Brain pericyte (primary cell): ENCODE measurements around the gene AKT3.

Source experiments
- DNase-seq: peaks from one replicate; pipeline ENCODE4 v3.0.0-alpha.2; 2012; ENCODE audit warnings: low read depth, low spot score

Gene AKT3

DNA sequence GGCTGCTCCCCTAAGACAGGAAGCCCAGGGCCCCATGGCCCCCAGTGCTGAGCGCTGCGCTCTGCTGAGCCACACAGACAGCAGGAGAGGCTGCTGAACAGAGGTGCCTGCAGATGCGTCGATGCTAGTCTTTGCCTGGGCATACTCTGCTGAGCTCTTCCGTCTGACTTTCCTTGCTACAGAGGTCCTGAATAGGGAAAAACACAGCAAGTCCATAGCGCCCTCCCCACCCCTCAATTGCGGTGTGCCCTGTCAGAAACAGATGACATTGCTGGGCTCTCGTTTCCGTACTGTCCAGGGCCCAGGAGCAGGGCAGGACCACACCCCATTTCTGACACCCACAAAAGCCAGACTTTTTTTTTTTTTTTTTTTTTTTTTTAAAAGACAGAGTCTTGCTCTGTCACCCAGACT is 341.7 kb downstream of the AKT3 start:
- DNase-seq = no peak

DNA sequence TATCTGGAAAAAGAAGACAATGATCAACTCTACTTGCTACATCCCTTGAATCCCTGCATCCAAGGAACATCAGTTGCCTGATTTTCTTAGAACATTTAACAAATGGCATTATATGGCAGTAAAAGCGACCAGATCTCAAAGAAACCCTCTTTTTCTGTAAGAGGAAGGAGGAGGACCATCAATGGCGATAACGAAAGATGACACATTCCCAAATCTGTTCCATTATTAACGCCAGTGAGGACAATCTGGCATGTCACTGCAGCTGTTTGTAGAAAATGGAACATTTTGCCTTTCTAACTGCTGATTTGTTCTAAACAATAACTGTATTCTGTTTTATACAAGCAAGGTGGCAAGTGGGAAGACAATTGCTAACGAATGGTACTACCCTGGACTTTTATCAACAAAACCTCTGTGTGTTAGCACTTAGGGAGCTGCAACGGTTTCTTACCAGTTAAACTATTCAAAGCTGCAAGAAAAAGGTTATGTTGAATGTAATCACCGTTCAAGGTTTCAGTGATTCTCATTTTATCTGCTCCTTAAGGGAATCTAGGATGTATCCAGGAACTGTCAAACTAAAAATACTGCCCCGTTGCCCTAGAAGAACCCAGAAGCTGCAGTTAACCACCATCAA is 342.3 kb downstream of the AKT3 start:
- DNase-seq = no peak

DNA sequence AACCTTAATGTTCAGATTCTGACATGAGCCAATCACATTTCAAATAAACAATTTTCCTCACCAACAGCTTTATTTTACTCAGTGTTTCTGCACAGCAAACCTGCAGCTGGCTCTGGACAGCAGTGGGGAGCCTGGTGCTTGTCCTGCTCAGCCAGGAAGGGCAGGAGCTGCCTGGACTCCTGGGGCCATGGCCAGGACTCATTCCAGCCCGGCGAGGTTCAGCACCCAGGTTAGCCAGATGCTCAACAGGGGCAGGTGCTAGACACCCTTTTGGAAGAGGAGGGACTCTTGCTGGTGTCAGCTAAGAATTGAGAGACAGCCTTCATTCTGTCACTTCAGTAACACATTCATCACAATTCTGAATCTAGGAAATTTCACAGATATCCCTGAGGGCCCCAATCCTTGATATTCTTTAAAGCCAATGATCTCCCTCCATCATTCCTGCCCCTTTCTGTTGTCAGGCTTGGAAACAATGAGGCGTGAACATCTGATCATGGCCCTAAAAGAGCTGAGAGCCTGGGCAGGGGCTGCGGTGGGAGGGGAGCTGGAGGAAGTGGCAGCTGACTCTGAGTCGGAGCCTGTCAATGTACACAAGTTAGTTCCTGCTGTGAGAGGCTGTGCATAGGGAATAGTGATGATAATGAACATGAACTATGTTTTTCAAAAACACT is 342.9 kb downstream of the AKT3 start:
- no peak for DNase-seq

DNA sequence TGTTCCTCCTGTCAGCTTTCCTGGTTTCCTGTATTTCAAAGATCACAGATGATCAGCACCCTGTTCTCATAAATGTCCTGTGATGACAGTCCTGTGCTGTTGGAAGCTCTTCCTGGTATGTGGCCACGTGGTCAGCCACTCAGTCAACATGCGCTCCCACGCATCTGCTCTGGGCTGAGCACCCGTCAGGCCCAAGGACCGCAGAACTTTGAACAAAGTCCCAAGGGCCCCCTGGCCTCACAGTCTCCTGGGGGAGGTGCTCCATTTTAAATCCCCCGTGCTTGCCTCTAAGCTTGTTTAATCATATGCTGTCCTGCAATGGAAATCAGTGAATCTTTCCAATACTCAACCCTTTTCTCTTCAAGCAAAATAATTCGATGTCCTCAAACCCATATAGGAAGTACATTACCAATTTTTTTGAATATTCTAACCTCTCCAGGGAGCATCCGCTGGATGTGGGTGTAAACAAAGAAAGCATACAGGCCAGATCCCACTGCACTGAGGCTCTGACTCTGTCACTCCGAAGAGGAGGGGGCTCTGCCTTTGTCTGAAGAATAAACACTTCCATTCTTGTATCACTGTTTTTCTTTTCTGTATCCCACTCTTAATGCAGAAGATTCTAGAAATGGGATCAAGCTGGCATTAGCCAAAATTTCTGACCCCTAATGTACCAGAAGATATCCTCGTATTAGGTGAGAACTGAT is 343.9 kb downstream of the AKT3 start:
- DNase-seq = no peak

DNA sequence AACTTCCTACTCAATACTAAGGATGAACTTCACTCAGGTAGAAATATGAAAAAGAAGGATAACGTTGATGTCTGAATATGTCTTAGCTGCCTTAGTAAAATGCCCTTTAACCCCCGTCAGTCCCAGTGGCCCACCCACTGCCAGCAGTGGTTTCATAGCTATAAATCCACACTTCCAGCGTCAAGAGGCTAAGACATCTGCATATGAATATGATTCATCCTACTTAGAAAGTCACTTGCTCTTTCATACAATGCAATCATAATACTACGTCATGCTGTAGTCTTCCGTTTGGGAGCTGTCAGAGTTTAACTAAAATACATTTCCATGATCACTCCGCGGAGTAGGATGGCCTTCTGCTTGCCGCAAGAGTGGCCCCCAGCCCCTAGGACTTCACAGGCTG is 346.9 kb downstream of the AKT3 start:
- DNase-seq = no peak

DNA sequence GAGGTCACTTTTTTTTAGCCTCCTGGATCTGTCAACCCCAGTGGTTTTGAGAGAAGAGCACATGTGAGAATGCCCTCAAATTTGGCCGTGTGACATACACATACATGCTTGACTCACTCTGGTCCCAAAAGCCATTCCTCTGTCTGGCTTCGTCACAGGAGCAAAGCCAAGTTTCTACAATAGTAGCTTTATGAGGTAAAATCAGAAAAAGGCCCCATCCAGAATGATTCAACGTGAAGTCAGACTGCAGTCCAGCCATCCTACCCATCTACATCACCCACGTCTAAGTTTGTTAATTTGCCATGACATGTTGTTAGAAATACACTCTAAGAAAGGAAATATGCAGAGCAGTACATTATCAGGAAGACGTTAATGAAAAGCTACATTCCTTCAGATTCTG is 349.0 kb downstream of the AKT3 start:
- no peak for DNase-seq

DNA sequence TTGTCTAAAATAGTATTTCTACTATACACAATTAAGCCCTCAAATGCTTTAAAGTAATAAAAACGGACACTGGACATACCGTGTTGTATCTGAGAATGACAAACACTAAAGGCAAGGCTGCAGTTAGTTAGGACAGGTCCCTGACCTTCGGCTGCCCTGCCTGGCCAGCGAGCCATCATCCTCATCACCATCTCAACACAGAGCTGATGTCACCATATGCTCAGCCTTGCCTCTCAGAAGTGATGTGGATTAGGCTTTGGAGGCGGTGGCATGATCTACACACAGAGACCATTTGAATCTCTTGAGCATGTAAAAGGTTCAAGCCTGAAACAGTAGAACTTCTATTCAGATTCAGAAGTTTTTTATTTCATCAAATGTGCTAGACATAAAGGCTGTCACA is 349.5 kb downstream of the AKT3 start:
- DNase-seq = no peak

DNA sequence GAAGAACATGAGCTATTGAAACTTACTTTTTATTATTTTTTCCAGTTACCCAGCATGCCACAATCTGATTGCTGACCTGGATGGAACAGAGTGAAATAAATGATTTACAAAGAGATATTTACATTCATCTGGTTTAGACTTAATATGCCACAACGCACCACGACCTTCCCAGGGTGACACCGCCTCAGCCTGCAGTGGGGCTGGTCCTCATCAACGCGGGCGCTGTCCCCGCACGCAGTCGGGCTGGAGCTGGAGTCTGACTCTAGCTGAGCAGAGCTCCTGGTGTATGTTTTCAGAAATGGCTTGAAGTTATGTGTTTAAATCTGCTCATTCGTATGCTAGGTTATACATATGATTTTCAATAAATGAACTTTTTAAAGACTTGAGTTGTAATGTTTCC is 350.3 kb downstream of the AKT3 start:
- no peak for DNase-seq

DNA sequence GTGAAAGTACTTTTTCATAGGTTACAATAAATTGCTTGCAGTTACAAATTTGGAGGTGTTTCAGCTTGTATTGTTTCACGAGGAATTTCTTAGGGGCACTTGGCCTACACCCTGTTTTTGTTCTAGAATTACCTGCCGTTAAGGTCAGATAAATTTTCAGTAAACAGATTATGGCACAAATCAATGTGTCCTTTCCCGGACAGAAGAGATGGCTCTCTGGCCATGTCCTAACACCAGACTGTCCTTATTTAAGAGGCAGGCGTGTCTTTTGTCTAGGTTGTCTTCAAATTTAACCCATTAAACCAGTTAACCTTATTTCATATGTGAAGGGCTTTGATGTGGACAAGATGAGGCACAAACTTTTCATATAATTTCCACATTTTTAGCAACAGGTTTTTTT is 350.8 kb downstream of the AKT3 start:
- DNase-seq = no peak

DNA sequence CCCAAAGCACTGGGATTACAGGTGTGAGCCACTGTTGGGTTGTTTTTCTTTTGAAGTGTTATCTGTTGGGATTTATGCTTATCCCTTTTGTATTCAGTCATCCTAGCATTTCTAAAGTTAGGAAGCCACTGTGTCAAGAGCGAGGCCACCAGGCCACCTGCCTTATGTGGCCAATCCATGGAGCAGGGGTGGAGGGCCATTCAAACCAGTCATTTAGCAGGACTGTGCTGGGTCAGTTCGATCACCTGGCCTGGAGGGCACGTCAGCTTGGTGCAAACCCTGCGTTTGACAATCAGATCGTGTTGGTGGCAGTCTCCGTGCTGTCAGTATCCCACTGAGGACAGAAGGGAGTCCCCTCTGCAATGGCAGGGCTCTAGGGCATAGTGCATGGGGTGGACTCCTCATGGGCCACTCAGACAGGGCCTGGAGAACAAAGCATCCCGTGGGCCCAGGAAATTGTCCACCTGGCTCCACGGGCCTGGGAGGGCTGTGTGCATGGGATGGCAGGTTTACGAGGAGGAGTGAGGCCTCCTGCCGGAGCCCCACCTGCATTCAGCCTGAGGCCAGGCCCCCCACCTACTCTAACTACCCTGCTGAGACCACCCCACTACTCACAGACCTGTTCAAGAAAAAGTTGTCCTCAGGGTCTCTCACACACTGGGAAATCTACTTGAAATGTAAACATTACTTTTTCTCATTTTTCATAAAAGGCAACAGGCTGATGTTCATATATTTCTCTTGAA is 351.9 kb downstream of the AKT3 start:
- DNase-seq = no peak

DNA sequence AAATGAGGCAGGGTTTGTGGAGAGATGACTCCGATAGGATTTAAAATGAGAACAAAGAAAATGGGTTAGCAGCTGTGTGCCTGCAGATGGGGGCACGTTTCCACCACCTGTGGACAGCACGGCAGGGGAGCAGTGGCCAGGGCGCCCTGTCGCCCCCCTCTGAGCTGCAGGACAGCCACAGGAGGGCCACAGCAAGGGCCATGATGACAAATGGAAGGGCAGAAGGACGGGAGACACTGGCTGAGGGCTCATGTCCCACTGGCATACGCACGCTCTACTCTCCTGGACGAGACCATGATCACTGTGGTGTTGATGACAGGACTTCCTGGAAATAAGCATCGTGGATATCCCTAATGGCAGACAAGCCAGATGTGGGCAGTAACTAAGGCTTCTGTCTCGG is 353.2 kb downstream of the AKT3 start:
- DNase-seq = no peak

DNA sequence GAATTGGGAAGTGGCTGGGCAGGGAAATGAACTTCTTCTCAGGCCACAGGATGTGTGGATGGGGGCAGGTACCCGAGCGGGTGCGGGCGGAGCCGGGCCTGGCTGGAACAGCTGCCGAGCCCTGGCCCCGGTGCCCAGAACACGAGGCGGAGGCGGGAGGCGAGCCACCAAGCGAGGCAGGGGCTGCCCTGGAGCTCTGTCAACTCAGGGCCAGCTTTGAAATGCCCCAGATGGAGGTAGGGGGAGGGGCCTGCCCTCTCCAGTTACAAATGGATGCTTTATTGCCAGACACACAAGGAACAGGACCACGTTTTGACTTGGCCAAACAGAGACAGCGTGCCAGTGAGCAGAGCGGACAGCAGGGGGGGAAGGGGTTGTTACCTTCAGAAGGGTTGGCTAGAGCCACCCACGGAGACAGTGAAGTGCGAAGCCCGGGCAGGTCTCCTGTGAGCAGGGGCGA is 353.8 kb downstream of the AKT3 start:
- no peak for DNase-seq

DNA sequence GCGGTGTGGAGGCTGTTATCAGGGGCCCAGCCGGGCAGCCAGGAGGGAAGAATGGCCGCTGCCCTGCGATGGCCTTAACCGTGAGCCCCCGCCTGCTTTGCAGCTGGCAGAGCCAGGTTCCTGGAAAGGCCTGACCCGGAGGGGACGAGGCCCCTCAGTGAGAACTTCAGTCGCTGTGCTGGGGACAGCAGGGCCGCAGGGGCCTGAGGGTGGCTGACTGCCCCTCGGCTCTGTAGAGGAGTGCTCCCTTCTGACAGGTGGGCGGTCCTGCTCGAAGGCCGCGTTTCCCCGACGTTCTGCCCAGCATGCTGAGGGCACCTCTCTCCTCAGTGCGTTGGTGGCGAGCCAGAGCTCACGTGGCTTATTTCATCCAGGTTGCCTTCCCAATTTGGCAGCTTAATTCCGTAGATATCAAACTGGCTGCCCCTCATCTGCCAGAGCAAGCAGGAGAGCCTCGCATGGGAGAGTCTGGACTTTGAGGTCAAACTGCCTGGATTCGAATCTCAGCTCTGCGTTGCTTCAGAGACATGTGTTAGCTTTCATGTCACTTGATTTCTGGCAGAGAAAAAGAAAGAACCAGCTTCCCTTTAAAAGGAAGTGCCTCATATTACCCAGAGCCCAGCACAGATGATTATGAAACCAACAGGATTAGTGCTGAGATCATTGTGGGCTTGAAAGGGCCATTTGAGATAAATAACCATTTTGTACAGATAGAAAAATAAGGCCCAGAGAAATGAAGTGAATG is 354.4 kb downstream of the AKT3 start:
- no peak for DNase-seq

DNA sequence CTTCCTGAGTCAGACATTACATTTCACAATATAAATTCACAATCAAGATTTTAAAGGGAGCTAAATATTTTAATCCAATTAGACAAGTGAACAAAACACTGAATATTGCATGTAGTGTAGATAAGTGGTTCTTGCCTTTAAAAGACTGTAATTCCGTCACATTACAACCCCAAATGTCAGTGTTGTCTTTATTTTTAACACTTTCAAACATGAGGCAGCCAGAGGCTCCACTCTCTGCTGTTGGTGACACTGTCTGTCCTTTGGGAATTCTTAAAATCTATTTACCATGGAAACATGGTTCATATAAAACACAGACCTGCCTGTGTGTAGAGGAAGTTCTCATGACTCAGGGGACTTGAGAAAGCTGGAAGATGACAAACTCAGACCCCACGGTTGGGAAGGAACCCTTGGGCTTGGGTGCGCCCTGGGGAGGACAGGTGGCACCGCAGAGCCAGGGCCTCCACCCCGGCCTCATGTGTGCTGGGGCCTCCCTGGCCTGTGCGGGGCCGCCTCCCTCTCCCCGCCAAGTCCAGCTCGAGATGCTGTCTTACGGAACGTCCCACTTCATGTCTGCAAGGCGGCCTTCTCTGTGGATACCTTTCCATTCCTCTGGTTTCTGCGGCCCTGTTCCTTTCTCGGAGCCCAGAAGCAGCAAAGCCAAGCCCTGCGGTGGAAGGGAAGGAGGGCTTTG is 355.2 kb downstream of the AKT3 start:
- no peak for DNase-seq

DNA sequence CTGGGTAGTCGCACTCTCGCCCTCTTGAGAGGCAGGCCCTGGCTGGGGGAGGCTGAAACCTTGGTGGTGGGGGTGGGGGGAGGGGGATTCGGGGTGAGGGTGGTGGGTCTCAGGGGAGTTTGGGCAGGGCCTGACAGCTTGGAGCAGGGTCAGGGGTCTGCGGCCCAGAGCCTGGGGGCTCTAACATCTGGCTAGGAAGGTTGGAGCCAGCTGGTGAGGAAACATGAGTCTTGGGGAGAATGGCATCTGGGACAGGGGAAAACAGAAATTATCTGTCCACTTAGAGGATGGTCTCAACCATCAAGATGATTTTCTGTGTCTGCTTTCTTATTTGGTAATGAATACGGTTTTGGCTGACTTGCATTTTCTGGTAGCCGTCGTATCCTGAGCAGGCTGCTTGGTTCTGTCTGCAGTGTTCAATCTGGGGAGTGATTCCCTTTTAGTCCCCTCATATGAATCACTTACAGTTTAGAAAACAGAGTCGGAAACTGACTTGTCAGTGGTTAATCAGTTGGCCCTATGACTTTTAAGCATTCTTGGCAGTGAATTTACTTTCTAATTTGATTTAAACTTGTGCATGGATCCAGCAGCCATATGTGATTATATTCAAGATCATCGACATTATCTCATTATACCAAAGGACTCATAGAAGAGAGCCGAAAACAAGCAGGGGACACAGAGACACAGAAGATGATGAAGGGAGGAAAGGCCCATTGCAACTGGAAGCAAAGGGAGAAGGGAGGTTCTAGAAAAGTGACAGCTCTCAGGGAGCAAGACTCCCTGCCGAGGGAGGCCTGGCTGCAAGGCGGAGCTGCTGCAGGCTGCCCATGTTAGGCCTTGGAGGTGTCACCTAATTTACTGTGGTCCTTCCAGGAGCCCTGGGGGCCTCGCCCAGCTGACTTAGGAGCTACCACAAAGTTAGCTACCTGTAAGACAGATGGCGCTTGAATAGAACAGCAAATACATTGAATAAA is 356.6 kb downstream of the AKT3 start:
- no peak for DNase-seq

DNA sequence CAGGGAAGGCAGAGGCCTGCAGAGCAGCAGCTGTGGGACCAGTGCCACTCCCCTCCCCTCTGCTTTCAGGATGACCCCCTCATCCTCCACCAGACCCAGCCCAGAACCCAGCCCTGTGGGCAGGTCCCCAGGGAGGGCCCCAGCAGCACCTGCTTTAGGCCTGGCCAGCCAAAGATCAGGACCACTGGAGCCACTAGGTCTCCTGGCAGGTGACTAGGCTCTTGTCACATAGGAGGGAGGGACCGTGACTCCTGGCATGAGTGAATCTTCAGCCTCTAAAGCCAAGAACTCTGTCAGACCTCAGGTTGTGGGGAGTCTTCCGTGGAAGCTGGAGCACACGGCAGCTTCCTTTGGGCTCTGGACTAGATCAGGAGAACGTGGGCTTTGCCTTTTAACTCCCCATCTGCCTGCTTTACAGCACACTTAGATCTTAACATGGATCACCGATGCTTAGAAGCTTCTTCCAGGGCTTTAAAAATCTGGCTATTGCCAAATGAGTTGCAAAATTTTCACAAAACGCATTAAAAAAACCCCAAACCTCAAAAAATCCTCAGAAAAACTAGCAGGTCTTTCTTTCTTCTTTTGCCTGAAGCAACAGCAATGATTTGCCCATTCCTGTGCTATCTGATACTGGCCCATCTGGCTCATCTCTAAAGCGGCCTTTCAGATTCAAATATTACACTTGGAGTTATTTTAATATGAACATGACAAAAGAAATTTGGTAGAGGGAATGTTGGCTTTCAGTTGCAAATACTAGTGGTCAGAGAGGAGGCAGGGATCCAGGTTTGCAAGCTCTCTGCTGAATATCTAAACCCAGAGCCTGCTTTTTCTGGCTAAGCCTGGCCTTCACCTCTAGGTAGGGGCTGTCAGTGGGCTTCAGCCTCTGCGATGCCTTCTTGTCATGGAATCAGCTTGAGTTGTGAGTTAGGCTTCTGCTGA is 359.0 kb downstream of the AKT3 start:
- no peak for DNase-seq

DNA sequence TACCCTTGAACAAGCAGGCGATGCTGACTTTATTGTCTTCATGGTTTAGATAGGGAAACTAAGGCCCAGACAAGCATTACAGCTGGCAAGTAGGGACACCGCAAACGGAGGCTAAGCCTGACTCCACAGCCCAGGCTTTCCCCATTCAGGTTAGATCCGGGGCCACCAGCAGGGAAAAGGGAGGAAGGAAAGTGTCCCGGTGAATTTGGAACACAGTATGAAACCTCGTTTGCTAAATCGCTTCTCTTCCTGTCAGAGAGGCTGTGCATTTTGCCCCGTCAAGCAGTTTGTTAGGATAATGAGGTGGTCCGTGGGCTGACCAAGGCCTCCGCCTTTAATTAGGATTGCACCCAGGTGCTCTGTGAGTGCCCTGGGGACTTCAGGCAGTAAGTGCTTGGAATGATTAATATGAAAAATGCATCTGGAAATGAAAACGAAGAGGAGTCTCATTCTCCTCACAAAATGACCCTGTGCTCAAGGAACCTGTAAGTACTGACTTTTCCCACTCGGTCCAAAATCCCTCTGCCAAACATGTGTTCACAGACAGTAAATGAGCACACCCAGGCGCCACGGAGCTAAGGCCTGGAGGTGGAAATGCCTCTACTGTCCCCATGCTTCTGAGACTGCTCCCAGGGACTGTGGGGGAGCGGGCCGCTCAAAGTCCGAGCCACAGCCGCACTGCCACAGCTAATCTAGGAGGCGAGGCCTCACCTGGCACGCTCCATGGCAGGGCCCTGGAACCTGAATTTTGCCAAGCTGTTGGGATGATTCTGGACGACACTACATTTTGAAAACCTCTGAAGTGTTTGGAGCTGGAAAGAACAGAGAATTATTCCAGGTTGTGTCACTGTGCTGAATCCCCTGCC is 360.1 kb downstream of the AKT3 start:
- DNase-seq = no peak

DNA sequence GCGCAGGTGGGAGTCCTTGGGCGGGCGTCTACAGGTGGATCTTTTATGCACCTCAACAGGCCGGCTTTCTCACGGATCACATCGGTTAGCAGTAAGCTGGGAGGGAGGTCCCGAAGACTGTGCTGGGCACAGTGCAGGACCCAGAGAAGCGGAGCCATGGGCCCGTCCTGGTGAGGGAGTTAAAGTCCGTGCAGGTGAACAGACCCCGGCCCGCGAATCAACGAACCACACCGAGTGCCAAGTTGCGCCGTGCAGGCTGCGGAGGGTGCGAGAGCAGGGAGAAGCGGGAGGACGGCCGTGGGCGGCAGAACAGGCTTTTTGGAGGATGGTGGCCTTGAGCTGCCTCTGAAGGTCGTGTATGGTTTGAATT is 360.9 kb downstream of the AKT3 start:
- DNase-seq = no peak
